ENCODE results near the gene SETD3.

SETD3 gene

DNA sequence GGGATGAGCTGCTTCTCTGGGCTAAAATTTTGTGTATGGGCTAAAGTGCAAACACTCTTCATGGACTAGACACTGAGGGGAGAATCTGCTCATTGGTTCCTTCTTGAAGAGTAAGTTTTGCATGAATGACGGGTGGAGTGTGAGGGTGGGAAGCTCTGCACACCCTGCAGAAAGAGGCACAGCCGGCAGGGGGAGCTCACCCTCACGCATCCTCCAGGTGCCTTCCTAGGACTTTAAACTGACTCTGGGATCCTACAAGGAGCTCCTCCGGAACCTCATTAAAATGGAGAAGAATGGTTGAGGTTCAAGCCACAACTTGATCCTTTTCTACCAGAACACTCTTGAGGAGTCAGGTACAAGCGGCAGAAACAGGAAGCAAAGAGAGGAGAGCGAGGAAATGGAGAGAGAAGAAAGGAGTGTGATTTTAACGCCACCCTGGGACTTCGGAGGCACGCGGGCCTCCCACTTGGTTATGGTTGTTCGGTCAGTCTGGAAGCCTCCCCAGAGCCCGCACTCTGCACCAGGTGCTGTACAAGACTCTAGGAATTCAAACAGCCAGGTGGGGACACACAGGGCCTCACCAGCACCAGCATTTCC is 87.5 kb downstream of the SETD3 start:
- DNase-seq (ENCODE audit: low spot score), result no peak

DNA sequence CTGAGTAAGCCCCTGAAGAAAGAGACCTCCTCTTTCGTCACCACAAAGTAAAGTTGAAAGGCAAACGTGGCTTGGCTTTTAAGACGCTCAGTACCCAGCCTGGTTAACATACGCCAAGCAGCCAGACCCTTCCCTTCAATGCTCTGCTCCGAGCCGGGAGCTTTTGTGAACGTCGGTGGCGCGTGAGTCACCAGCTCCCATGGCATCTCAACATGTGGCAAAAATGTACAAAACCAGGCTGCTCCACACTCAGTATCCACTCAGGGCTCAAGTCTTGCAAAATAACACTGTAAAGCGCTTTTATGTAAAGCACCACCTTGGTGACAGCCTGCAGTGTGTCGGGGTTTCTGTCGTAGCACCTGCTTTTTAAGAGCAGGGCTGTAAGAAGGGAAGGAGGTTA is 89.0 kb downstream of the SETD3 start:
- DNase-seq (ENCODE audit: low spot score), result no peak

DNA sequence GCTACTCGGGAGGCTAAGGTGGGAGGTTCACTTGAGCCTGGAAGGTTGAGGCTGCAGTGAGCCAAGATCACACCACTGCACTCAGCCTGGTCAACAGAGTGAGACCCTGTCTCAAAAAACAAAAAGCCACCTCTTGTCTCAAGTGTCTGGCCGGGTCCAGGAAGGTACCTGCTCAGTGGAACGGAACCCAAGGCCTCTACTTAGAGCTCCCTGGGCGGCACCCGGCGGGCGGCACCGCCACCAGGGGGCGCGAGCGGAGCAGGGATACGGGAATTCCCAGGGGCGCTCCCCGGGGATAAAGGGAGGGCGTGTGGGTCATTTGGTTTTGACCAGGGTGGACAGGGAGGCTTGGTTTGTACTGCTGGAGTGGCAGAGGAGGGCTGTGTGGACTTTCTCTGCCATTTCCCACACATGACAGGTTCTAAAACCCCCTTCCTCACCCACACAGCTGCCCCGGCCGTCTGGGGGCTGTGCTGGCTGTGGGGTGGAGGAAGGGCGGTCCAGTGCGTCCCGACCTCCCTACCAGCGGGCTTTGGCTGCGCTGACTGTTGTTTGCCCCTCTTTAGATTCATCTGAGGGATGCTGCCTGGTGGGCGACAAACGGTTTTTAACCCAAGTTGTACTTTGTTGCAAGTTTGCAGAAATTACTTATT is 91.4 kb downstream of the SETD3 start:
- DNase-seq (ENCODE audit: low spot score), result no peak

DNA sequence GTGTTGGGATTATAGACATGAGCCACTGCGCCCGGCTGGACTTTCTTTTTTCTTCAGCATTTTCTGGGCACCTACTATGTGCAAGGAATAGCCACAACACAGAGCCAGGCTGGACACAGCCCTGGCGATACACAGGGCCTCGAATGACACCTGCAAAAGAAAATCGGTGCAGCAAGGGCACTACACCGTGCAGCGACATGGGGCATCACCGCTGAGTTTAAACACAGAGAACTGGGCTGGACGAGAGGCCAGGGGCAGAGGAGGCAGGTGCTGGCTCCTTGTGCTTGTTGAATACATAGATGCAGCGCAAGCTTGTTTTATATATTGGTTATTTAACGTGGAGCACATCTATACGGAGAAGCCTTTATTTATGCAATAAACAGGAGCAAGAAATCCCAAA is 92.4 kb downstream of the SETD3 start:
- DNase-seq (ENCODE audit: low spot score), result no peak

DNA sequence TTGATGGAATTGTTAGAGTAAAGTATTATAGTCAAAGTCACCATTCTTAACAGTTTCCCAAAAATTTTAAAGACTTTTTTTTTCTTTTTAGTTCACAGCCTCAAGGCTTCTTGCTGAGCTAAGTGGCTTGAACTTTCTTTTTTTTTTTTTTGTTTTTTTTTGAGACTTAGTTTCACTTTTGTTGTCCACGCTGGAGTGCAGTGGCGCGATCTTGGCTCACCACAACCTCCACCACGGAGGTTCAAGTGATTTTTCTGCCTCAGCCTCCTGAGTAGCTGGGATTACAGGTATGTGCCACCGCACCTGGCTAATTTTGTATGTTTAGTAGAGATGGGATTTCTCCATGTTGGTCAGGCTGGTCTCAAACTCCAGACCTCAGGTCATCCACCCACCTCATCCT is 92.8 kb downstream of the SETD3 start:
- DNase-seq (ENCODE audit: low spot score), result no peak

DNA sequence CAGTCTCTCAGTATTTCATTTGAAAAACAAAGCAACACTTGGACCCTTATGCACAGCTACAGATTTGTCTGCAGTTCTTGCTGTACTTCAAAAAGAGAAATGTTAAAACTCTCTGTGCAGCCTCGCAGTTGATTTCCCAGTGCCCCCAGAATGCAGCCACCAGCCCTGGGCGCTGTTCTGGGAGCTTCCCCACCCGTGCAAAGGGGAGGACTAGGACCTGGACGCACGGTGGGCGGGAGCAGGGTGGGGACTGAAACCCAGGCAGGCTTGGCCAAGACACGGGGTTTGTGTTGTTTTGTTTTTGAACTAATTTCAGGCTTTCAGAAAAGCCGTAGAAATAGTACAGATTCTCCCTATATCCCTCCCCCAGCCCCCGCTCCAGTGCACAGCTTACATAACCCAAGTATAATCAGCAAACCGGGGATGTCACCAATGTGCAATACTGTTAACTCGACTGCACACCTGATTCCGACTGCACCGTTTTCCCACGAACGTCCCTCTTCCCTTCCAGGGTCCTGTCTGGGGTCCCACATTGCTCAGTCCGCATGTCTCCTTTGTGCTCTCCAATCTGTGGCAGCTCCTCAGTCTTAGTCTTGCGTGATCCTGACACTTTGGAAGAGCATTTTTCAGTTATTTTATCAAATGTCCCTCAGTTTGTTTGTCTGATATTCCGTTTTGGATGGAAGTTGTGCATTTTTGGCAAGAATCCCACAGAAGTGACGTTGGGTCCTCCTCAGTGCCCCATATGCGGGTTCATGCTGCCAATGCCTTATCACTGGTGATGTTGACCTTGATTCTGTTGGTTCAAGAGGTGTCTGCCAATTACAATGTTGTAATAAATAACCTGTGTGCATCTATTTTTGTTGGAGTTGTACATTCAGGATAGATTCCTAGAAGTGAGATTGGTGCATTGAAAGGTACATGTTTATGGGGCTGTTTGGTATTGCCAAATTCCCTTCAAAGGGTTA is 95.9 kb downstream of the SETD3 start:
- DNase-seq (ENCODE audit: low spot score), result no peak

DNA sequence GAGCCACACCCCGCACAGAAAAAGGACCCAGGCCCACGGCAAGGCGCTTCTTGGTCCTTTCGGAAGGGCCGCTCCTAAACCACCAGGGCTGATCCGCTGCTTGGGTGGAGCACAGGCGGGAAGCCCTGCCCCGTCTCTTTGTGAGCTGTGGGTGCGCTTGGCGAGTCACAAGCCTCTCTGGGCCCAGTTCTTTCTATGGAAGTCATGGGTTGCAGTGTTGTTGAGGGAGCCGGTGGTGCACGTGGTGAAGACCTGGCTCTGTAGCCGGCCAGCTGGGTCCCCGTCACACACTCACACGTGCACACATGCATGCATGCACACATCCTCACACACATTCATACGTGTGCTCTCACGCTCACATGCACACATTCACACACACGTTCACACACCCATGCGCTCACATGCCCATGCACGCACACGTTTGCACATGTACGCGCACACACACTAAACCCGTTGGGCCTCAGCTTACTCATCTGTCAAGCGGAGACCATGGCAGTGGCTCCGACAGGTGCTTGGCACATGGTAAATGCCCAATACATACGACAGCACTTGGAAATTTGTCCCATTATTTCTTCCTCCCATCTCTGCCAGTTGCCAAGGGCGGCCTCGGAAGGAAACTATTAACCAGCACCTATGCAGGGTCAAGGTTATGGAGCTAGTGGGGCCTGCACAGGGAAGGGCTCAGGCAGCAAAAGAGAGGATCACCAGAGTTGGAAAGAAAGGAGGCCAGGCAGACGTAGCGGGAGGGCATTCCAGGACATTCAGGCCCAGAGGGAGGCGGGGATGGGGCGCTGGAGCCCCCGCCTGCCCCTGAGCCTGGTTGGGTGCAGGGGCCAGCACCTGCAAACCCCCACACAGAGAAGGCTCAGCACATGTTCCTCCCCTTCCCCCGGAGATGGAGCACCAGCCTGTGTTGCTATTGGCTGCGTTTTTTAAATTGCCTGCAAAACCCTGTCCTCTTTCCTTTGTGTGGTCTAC is 96.9 kb downstream of the SETD3 start:
- no peak for DNase-seq (ENCODE audit: low spot score)

DNA sequence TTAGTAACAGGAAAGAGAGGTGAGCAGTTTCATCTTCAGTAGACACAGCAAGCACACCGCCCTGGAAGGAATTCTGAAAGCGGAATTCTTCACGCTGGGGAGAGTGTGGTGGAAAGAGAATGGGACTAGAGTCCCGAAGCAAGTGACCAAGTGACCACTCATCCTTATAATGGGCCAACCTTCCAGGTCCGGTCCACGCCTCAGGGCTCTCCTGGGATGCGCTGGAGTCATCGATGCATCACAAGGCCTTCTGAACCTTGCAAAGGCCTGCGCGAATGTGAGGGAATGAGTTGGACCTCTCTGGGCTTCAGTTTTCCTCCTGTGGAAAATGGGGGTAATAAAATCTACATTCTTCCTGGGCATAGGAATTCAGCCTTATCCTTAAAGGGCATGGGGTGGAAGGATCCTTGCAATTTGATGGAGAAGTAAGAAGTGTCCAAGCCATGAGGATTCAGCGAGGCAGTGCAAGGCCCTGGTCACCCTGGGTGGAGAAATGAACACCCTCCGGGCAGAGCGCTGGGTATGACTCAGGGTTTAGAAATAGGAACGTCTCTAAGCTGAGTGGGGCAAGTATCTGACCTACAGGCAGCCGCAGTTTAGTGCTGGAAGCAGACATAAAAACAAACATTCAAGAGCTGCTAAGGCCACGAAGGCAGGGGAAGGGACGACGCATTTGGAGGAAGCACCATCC is 97.7 kb downstream of the SETD3 start:
- no peak for DNase-seq (ENCODE audit: low spot score)

DNA sequence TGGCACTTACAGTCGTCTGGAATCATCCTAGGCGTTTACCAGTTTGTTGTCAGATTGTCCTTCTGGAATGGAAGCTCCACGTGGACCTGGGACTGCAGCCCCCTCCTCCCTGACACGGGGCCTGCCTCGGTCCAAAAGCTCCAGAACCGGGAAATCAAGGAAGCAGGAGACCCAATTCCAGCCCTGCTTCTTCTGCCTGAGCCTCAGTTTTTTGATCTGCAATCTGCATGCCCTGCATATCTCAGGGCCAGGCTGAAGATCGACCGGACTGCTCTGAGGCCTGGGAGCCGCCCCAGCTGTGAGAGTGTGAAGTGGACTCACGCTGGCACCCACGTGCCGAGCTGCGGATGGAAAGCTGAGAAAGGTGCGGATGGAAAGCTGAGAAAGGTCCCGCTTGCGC is 98.6 kb downstream of the SETD3 start:
- no peak for DNase-seq (ENCODE audit: low spot score)

DNA sequence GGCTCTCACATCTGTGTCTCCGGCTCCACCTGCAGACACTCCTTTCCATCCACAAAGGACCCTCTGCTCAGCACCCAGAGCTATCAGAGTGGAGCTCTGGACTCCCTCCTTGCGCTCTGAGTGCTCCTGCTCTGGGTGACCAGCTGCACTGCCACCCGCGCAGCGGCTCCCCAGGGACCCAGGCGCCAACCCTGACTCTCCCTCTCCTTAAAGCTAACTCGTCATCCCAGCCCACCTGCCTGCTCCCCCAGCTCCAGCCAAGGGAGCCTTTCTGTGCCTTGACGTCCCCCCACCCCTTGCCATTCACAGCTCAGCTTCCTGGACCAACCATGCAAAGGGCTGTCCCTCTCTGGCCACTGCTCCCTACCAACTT is 99.0 kb downstream of the SETD3 start:
- no peak for DNase-seq (ENCODE audit: low spot score)

DNA sequence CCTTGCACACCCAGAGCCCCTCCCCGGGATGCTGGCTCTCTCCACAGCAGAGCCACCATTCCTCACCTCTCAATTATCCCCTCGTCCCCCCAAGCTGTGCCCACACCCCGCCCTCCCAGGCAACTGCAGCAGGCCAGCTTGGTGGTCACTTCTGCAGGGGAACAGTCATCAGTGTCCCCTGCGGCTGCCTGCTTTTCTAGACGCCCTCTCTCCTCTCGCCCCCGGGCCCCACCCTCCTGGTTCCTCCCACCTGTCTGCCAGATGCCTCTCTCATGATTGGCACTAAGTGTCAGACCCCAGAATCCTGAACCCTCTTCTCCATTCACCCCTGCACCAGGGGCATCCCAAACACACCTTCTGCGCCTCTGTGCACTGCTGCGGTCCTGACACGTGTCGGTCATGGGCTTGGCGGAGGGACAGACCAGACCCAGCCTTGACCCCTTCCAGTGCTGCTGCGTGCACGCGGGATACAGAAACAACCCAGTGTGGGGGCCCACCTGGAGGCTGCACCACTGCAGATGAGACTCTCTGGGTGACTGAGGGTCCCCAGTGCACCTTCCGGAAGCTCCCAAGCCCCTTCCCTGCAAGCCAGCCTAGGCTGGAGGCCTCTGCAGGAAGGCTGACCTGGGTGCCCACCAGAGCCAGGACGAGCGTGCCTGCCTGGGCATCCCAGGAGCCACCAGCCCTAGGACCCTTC is 99.5 kb downstream of the SETD3 start:
- no peak for DNase-seq (ENCODE audit: low spot score)

DNA sequence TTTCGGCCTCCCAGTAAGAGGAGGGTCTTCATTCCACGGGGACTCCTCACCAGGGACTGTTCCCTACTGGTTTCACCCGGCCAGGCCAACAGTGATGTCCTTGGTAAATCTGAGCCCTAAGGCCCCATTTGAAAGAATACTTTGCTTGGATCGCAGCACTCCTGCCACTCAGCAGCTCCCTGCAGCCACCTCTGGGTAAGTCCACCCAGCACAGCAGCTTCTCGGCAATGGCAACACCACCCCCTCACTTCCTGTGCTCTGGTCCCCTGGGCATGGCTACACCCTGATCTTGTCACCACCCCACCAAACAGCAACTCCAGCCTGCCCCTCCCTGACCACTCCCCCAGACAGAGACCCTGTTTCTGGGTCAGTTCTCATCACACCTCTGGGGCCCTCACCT is 100.3 kb downstream of the SETD3 start:
- no peak for DNase-seq (ENCODE audit: low spot score)

DNA sequence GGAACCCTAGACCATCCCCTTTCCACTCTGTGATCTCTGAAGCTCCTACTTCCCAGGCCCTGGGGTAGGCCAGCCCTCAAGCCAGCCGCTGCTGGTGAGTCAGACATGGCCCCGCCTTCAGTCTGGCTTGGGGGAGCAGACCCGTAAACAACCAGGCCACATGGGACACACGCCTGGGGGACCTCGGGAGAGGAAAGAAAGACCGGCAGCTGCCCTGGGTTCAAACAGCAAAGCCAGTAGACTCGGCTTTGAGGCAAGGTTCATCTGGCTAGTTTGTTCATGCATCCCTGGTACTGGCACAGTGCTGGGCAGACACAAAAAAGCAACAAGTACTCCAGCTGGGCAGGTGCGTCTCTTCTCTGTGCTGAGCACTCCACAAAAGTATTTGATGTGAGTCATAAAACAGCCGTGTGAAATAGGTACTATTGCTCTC is 101.9 kb downstream of the SETD3 start:
- DNase-seq (ENCODE audit: low spot score), result no peak

DNA sequence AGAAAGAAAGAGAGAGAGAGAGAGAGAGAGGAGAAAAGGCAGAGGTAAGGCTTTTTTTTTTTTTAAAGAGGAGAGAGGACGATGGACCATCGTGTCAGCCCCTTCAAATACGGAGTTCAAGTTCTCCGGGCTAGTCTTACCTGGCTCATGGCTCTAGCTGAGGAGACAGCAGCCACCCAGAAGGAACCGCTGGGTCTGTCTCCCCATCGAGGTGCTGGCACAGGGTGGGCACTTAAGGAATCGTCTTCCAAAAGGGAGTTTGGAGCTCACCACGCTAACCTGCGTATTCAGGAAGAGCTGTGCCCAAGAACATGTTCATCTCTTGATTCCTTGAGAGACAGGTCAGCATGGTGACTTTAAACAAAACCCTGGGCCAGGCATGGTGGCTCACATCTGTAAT is 102.7 kb downstream of the SETD3 start:
- DNase-seq (ENCODE audit: low spot score), result no peak

DNA sequence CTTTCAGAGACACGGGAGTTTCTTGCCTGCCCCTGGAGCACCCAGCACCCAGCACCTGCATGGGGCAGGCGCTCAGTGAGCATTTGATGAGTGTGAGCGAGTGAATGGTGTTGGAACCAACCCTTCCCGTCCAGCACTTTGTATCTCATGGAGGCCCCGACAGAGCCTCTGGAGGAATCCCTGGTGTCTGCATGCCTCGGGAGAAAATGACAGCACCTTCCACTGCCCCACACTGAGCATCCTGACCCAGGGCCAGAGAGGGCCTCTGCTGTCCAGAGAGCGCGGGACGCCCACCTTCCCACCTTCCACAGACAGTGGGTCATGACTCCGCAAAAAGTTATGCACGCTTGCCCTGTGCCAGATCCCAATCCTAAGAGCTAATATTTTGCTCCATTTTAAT is 105.7 kb downstream of the SETD3 start:
- DNase-seq (ENCODE audit: low spot score), result no peak

DNA sequence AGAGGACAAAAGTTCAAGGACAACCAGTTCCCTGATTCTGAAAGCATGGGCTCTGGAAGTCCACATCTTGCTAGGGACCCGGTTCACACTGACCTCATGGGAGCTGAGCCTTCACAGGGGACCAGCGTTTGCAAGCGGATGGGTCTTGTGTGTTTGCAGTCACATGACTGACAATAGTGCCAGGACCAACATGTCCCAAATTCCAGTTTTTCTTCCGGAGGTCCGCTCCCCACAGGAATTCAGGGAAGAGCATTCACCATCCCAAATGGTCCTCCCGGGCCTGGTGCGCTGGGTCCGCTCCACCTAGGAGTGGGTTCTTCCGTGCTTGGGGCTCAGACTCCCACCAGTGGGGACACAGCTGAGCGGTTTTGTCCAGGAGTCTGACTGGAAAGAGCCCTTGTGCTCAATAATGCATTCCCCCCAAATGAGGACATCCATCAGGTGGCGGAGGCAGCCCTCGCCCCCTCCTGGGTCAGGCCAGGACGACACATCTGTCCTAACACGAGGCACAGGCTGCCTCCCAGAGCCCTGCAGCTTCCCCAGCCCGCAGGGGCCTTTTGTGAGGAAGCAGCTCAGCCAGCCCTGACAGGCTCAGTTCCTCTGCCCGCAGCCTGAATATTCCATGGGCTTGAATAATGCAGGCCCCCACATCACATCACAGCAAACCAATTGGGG is 116.9 kb downstream of the SETD3 start:
- no peak for DNase-seq (ENCODE audit: low spot score)

DNA sequence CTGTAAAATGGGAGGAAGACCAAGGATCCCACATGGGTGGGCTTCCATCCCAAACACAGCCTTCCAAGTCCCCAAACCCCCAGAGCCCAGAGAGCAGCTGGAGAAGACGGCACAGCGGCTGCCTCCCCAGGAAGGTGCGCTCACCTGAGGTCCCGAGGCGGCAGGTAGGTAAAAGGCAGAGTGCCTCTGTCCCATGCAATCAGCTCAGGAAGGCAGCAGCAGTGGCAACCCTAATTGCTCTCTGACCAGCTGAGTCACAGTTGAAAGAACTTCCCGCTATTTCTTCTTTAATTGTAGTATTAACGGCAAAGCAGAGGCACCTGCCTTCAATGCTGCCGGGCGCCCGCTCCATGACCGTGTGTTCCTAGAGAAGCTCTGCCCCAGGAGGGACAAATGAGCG is 117.6 kb downstream of the SETD3 start:
- no peak for DNase-seq (ENCODE audit: low spot score)

DNA sequence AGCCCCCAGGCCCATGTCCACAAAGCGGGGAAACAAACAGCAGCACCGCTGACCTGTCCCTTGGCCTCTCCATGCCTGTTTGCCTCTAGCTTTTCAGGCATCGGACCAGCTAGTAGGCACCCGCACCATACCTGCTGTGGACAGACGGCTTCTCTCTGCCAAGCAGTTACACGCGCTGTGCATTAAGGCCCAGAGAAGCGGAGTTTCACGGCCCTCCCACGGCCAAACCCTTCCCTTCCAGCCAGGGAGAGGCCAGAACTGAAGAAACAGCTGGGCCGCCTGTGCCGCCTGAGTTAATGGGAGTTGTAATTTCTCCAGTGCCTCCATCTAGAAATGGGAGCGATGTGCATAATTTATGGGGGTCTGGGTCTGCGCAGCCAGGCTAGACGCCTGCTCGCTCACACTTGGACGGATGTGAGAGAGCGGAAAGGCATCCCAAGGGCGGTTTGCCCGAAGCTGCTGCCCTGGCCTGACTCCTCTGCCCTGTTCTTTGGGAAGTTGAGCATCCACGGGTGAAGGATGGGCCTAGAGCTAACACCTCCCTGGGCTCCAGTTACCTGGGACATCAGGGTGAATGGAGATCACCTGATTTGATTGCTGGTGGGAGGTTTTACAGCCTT is 119.0 kb downstream of the SETD3 start:
- no peak for DNase-seq (ENCODE audit: low spot score)

DNA sequence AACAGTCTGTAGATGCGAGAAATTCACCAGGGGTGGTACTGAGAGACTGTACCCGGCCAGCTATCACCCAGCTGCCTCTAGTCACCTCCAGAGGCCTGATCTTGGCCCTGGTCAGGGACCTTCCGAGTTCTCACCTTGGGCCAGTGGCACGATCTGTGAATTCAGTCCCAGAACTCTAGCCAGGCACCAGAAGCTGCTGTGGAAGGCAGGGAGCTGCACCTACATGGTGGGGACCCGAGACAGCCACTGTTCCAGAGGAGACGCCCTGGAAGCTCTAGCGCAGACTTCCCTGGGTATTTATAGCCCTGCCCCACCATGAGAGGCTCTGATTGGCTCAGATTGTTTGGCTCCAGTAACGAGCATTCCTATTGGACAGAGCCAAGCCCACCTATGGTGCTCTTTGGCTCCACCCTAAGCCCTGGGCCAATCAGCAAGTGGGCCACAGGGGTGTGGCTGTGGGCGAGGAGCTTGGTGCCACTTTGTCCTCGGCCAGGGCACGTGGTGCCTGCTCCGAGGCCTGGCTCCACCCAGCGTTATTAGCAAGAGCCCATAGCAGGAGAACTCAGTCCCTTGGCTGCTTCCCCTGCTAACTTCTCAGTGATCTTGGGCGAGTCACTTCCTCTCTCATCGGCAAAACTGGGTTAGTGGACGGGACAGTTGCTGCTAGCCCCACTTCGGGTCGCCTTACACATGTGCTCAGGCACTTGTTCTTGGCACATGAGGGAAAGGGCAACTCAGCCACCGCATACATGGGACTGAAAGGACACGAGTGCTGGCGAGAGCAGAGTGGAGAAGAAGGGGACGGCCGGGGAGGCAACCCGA is 119.7 kb downstream of the SETD3 start:
- no peak for DNase-seq (ENCODE audit: low spot score)

Measured in left forelimb (tissue), 1 donor.